GOT3 (cell line): ENCODE measurements around the gene MAFF.

ENCODE experiments used
- DNase-seq: peaks from one replicate; lab custom pipeline; 2025; ENCODE audit warnings: mixed read lengths; lab: John Stamatoyannopoulos, UW

The MAFF gene

GRCh38 chr22:38203855-38204514 is 2.2 kb downstream of the MAFF start:
- no peak for DNase-seq

- no peak for DNase-seq
These were observed 3.0 kb downstream of the MAFF start for GRCh38 chr22:38204784-38205183.

DNA sequence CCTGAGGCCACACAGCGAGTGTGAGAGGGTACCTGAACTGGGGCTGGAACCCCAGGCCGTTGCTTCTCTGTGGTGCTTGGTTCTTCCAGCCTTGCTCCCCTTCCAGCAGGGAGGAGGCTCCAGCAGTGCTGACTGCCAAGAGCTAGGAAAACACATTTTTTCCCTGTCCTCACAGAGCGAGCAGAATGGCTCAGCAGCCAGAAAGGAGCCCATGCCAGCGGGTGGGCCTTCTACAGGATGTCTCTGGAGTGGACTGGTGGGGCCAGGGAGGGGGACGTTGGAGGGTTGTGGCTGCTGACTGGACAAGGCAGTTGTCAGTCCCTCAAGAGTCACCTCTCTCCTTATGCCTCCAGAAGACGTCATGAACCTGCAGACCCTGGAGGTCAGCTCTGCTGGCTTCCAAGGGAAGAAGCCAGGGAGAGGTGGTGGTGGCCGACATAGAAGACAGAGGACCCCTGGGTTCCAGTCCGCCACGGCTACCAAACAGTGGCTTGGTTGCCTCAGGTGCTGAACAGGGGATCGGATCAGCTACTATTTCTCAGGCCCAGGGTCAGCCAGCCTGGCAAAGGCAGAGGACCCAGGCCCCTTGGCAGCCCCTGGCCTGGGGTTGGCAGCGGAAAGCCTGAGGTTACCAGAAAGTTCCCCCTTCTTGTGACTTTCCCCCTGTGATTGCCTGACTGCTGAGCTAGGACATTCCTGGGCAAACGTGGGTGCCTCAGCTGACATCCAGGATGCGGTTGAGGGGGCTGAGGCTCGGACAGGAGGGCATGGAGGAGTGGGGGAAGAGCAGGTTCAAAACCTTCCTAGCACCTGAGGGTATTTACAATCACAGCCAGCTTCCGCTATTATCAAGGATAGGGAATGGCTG is 3.7 kb downstream of the MAFF start:
- no peak for DNase-seq

DNA sequence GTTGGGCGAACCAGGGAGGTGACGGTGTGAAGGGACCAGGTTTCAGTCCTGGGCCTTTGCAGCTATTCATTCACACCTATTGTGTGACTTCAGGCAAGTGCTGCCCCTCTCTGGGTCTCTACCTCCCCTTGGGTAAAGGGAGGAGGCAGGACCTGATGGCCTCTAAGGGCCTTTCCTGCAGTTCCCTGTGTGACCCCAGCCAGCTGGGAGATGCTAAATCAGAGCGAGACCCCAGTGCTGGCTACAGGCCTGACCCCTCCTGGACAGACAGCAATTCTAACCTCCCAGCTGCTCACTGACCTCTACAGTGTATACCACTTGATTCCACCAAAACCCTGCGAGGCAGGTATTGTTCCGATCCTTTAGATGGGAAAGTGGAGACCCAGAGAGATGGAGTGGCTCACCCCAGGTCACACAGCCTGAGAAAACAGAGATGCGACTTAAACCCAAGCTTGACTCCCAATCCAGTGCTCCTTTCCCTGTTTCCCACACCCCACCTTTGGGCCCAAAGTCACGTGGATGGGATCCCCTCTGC is 6.2 kb downstream of the MAFF start:
- no peak for DNase-seq

- DNase-seq, result no peak
These were observed 6.8 kb downstream of the MAFF start for GRCh38 chr22:38208551-38208968.

- DNase-seq, result no peak
These were observed 9.8 kb downstream of the MAFF start for GRCh38 chr22:38211556-38211955.

DNA sequence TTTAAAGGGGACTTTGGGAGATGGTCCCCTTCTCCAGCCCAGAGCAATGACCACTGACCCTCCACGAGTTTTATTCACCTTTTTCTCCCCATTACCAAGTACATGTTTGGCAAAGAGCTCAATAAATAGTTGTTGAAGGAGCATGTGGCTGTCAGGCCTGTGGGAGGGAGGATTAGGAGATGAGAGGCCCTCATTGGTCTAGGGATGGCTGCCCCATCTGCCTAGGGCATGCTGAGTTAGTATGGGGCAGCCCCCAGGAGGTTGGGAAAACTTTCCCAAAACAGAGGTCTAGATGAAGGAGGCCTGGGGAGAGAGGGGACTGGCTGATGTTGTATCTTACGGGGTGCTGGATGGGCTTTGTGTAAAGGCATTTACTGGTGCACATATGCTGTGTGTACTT is 10.6 kb downstream of the MAFF start:
- no peak for DNase-seq

DNA sequence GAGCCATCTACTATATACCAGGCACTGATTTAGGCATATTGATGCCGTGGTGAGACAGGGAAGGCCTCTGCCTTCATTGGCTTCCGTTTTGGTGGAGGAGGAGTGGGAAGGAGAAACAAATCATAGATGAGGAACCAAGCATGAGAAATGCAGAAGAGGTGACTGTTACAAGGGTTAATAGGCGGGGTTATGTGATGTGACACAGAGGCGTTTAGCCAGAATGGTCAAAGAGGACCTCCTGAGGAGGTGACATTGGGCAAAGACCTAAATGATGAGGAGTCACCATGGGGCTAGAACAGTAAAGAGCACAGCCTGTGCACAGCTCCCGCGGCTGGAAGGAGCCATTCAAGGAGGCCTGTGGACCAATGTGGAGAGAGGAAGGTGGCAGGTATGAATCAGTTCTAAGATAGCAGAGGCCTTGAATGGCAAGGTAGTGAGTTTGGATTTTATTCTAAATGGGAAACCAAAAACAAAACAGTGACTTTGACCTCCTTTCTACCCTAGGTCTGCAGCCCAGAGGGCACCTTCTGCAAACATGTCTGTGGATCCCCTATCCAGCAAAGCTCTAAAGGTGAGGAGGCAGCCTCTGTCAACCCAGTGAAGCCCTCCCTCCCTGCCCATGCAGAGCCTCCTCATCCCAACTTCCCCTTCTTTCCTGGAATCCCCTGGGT is 11.7 kb downstream of the MAFF start:
- DNase-seq, result no peak

DNA sequence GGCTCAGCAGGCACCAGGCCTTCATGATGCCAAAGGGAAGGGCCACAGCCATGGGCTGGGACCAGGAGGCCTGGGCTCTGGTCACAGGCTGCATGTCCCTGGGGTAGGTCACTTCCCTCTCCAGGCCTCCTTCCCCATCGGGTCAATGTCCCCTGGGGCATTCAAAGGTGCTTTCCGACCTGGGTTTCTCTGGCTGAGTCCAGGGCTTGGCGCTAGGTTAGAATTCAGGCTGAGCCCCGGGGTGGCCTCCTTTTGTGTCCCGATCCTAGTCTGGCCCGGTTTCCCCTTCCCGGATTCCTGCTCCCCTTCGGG is 12.2 kb downstream of the MAFF start:
- no peak for DNase-seq

DNA sequence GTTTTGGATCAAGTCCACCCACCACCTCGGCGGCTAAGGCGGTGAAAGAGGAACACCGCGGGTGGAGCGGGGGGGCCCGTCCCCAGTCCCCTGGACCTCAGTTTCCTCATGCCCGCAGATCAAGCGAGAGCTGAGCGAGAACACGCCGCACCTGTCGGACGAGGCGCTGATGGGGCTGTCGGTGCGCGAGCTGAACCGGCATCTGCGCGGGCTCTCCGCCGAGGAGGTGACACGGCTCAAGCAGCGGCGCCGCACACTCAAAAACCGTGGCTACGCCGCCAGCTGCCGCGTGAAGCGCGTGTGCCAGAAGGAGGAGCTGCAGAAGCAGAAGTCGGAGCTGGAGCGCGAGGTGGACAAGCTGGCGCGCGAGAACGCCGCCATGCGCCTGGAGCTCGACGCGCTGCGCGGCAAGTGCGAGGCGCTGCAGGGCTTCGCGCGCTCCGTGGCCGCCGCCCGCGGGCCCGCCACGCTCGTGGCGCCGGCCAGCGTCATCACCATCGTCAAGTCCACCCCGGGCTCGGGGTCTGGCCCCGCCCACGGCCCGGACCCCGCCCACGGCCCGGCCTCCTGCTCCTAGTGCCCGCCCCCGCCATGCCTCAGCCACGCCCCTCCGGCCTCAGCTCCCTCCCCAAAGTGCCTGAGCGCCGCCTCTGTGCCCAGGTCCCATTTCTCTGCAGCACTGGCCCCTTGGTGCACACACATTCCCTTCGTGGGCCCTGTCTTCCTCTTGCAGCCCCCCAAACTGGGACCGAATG is 12.7 kb downstream of the MAFF start:
- no peak for DNase-seq

DNA sequence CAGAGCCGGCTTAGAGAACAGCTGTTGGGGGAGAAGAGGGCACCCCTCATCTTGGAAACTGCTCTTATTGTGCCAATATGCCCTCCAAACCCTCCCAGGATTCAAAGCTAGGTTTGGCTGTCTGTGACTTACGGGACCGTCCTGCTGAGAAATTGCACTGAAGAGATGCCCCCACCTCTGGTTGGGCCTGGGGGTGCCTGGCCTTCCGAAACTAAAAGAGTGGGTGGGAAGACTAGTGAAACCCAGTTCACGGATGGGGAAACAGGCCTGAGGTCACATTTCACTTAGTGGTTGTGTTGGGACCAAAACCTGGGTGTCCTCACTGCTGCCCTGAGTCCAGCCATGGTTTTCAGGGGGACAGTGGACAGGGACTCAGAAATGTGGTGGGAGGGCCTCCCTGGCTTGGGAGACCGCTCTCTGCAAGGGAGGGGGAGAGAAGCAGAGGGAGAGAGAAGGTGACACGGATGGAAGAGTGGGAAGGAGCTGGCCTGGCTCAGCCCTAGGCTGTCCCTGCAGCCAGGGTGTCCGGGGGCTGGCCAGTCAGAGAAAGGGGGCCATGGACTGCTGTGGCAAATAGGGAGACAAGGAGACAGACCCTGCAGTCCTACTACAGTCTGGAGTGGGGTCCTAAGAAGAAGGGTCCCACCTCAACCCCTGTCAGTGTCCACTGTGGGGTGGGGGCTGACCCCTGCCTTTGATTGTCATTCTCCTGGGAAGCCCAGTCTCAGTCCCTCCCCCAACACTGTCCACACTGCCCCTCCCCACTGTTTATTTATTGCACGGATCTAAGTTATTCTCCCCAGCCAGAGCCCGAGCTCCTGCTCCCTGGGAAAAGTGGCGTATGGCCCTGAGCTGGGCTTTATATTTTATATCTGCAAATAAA is 13.6 kb downstream of the MAFF start:
- DNase-seq, result no peak

- peak; percentile 71 for DNase-seq
These were observed 17.1 kb downstream of the MAFF start for GRCh38 chr22:38218661-38219622.

GRCh38 chr22:38219632-38220031 is 17.8 kb downstream of the MAFF start:
- DNase-seq, result no peak

- no peak for DNase-seq
These were observed 18.4 kb downstream of the MAFF start for GRCh38 chr22:38220163-38220562.

- DNase-seq, result no peak
These were observed 19.0 kb downstream of the MAFF start for GRCh38 chr22:38220653-38221386.

DNA sequence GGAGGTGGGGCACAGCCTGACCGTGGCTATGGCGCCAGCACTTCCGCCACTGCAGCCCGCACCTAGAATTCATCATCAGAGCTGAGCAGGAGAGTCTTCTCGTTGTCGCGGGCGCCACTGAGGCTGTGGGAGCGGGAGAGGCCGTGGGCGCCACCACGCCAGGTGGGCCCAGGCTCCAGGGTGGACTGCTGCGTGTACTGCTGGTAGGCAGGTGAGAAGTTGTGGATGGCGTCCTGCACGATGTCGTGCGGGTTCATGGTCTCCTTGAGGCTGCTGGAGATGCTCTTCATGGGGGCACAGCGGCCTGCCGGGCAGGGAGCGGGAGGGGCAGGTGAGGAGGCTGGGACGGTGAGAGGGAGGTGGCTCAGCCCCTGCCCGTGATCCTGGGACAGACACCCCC is 19.6 kb downstream of the MAFF start:
- no peak for DNase-seq

GRCh38 chr22:38221908-38222796 is 20.4 kb downstream of the MAFF start:
- no peak for DNase-seq

GRCh38 chr22:38222797-38223119 is 21.0 kb downstream of the MAFF start:
- DNase-seq, result no peak
